EL (cell line): ENCODE measurements around the gene ACTL7B.
A peak's percentile ranks its signal among the peaks of the same experiment; 100 is the strongest.
"Not testable (repeated sequence)": the region's sequence is repeated elsewhere in the genome, so short reads cannot be mapped to it uniquely, and the experiment has no call there.

ENCODE experiments used
- DNase-seq: peaks from one replicate; pipeline ENCODE4 v3.0.0-alpha.2; 2016

ACTL7B gene

GRCh38 chr9:108842610-108843295 lies 13.0 kb downstream of the ACTL7B start:
- DNase-seq: no peak

GRCh38 chr9:108839561-108839960 lies 16.2 kb downstream of the ACTL7B start:
- DNase-seq: not testable (repeated sequence)

- DNase-seq: peak; percentile 70
Observed at GRCh38 chr9:108838017-108838416, 17.8 kb downstream of the ACTL7B start.

GRCh38 chr9:108837530-108837929 lies 18.3 kb downstream of the ACTL7B start:
- peak; percentile 19 for DNase-seq

GRCh38 chr9:108836781-108837180 lies 19.0 kb downstream of the ACTL7B start:
- peak; percentile 38 for DNase-seq

GRCh38 chr9:108836319-108836718 lies 19.5 kb downstream of the ACTL7B start:
- DNase-seq: no peak

- DNase-seq: peak; percentile 53
Observed at GRCh38 chr9:108835831-108836230, 20.0 kb downstream of the ACTL7B start.

- DNase-seq: peak; percentile 38
Observed at GRCh38 chr9:108834959-108835665, 20.7 kb downstream of the ACTL7B start.

GRCh38 chr9:108832179-108832500 lies 23.6 kb downstream of the ACTL7B start:
- DNase-seq: no peak

GRCh38 chr9:108831496-108832178 lies 24.1 kb downstream of the ACTL7B start:
- DNase-seq: peak; percentile 53

- peak; percentile 38 for DNase-seq
Observed at GRCh38 chr9:108830272-108830671, 25.5 kb downstream of the ACTL7B start.

- DNase-seq: no peak
Observed at GRCh38 chr9:108823829-108824228, 32.0 kb downstream of the ACTL7B start.

- no peak for DNase-seq
Observed at GRCh38 chr9:108816037-108816436, 39.7 kb downstream of the ACTL7B start.

- DNase-seq: no peak
Observed at GRCh38 chr9:108815156-108815555, 40.6 kb downstream of the ACTL7B start.

- peak; percentile 70 for DNase-seq
Observed at GRCh38 chr9:108813951-108814601, 41.7 kb downstream of the ACTL7B start.

- DNase-seq: no peak
Observed at GRCh38 chr9:108812396-108813025, 43.3 kb downstream of the ACTL7B start.

- no peak for DNase-seq
Observed at GRCh38 chr9:108811944-108812343, 43.8 kb downstream of the ACTL7B start.

- DNase-seq: no peak
Observed at GRCh38 chr9:108809269-108809668, 46.5 kb downstream of the ACTL7B start.
